HG02885 (cell line): ENCODE results near the gene GRAMD4.
A peak's percentile ranks its signal among the peaks of the same experiment; 100 is the strongest.

ENCODE experiments used
- ATAC-seq: cut with Tn5 transposase; IDR thresholded peaks from one replicate; pipeline ENCODE4 v1.9.1; 2021; ENCODE audit warnings: mild to moderate bottlenecking; ENCODE audit not compliant: unreplicated experiment, poor library complexity

Gene GRAMD4

GRCh38 chr22:46582281-46582933, 37.8 kb upstream of the GRAMD4 start:
- no peak for ATAC-seq

GRCh38 chr22:46583571-46583970, 36.6 kb upstream of the GRAMD4 start:
- no peak for ATAC-seq

GRCh38 chr22:46584081-46584921, 35.9 kb upstream of the GRAMD4 start:
- ATAC-seq: no peak

GRCh38 chr22:46585340-46586122, 34.7 kb upstream of the GRAMD4 start:
- no peak for ATAC-seq

GRCh38 chr22:46586123-46586519, 34.1 kb upstream of the GRAMD4 start:
- no peak for ATAC-seq

GRCh38 chr22:46586531-46587011, 33.6 kb upstream of the GRAMD4 start:
- ATAC-seq: no peak

GRCh38 chr22:46587061-46587460, 33.1 kb upstream of the GRAMD4 start:
- ATAC-seq: peak; percentile 41

GRCh38 chr22:46587492-46588278, 32.5 kb upstream of the GRAMD4 start:
- peak; percentile 50 for ATAC-seq

- ATAC-seq: no peak
Observed at GRCh38 chr22:46588279-46589140, 31.7 kb upstream of the GRAMD4 start.

- ATAC-seq: no peak
Observed at GRCh38 chr22:46589141-46589748, 30.9 kb upstream of the GRAMD4 start.

- no peak for ATAC-seq
Observed at GRCh38 chr22:46589871-46590271, 30.3 kb upstream of the GRAMD4 start.

GRCh38 chr22:46590334-46590733, 29.9 kb upstream of the GRAMD4 start:
- no peak for ATAC-seq

- ATAC-seq: no peak
Observed at GRCh38 chr22:46591930-46592329, 28.3 kb upstream of the GRAMD4 start.

GRCh38 chr22:46592390-46592872, 27.8 kb upstream of the GRAMD4 start:
- ATAC-seq: peak; percentile 52

- ATAC-seq: no peak
Observed at GRCh38 chr22:46593211-46593681, 26.9 kb upstream of the GRAMD4 start.

- ATAC-seq: no peak
Observed at GRCh38 chr22:46593996-46594946, 25.9 kb upstream of the GRAMD4 start.

GRCh38 chr22:46594947-46595298, 25.3 kb upstream of the GRAMD4 start:
- no peak for ATAC-seq
